GM19193 (cell line): ENCODE results near the gene USP20.
A peak's percentile ranks its signal among the peaks of the same experiment; 100 is the strongest.

Source experiments
- POLR2A ChIP-seq: IDR thresholded peaks from 4 replicates; pipeline ENCODE4 v1.6.1; 2011; ENCODE audit not compliant: insufficient read depth, insufficient read length; ENCODE audit errors: extremely low read depth

The USP20 gene

DNA sequence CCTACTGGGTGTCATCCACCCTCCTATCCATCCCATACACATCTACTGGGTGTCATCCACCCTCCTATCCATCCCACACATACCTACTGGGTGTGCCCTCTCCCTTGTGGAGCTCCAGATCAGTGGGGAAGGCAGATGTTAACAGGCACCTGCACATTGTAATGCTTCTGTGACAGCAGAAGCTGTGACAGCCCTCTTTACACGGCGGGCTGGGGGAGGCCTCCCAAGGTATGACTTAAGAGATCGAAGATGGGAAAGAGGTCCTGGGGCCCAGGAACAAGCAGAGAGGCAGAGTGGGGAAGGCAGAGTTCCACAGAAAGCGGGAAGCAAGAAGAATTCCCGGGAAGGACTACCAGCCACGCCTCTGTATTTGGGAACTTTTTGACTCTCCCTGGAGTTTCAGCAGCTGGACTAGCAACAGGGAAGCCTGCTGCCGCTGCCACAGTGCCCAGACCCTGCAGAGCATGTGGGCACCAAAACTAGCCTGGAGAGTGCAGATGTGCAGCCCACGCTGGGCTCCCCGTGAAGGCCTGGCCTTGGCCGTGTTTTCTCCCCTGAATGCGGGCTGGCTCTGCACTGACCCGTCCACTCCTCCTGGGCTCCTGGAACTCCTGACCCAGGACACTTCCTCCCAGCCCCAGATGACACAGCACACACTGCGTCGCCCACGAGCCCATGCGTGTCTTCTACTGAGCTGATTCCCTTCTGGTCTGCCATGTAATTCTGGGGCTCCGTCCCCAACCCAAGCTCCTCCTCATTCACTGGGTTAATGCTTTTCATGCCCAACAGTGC lies 20.6 kb upstream of the USP20 start:
- TF ChIP-seq POLR2A, result no peak

DNA sequence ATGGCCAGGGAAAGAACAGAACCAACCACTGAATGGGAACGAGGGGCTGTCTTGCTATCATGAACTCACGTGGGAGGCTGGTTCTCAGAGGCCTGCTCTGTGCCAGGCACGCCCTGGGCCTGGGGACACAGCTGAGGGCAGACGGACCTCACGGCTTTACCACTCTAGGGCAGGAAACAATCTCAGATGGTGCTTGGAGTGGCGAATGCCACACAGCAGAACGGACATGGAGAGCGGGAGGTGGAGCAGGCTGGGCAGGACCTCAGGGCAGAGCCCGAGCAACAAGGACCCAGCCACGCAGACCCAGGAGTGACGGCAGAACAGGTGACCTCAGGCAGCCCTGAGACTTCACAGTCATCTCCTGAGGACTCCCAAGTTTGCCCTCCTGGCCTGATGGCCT lies 20.0 kb upstream of the USP20 start:
- no peak for TF ChIP-seq POLR2A

DNA sequence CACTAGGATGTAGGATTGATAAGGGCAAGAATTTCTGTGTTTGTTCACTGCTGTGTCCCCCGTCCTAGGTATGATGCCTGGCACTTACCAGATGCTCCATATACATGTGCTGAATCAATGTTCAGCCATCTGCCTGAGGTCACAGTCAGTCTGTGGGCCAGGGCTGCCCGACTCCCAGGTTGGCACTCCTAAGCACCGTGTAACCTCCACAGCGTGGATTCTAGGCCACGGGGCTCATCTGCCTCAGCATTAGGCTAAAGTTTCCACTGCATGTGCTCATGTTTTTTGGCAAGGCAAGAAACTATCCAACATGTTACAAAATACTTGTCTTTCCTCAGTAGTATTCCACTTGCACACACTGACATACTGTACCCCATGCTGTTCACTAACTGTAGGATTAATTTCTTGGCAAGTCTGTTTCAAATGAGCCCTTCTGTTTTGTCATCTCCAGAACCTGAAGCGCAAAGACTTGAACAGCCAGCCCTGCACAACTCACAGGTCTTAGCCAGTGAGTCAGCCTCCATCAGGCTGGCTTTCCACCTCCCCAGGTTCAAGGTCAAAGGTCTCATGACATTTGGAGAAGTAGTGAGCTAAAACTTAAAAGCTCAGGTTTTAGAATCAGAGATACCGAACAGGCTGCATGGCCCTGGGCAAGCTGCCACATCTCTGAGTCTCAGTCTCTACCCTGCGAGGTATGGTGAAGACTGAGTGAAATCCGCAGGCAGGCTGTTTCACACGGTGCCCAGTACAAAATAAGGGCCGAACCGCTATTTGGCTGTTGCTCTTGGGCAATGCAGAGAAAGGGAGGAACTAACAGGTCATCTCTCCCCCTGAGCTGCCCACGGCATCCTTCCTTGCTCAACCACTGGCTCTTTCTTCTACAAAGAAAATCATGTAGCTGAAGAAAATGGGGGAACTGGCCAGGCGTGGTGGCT lies 18.5 kb upstream of the USP20 start:
- TF ChIP-seq POLR2A, result no peak

DNA sequence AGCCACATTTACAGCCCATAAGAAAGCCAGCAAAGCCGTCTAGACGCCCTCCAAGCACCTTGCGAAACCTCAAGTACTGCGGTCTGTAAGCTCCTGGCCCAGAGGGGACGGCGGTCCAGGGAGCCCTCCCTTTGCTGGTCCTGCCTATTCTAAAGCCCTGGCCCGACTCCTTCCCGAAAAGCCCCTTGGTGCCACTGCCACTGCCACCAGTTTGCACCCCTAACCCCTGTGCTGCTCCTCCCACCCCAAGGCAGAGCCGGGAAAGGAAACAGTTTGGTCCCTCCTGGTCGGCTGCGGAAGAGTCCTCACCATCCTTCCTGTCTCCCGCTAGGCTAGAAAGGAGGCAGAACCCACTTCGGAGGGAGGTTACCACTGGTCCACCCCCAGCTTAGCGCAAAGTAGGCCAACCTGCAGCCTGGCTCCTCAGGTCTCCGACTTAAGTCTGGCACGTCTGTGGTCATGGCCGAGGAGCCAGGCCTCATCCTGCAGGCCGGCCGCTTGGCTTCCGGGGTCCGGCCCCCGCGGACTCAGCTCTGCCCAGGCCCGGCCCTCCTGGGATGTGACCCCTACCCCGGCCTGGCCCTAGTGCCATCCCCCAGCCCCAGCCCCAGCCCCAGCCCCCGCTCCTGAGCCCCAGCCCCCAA lies 12.2 kb upstream of the USP20 start:
- no peak for TF ChIP-seq POLR2A

DNA sequence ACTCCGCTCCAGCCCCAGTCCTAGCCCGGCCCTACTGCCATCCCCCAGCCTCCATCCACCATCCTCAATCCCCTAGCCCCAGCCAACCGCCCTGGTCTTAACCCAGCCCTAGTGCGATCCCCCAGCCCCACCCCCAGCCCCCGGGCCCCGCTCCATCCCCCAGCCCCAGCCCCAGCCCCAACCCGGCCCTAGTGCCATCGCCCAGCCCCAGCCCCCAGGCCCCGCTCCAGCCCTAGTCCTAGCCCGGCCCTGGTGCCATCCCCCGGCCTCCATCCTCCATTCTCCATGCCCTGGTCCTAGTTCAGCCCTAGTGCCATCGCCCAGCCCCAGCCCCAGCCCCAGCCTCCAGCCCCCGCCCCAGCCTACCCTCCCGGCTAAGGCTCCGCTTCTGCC lies 11.7 kb upstream of the USP20 start:
- no peak for TF ChIP-seq POLR2A

DNA sequence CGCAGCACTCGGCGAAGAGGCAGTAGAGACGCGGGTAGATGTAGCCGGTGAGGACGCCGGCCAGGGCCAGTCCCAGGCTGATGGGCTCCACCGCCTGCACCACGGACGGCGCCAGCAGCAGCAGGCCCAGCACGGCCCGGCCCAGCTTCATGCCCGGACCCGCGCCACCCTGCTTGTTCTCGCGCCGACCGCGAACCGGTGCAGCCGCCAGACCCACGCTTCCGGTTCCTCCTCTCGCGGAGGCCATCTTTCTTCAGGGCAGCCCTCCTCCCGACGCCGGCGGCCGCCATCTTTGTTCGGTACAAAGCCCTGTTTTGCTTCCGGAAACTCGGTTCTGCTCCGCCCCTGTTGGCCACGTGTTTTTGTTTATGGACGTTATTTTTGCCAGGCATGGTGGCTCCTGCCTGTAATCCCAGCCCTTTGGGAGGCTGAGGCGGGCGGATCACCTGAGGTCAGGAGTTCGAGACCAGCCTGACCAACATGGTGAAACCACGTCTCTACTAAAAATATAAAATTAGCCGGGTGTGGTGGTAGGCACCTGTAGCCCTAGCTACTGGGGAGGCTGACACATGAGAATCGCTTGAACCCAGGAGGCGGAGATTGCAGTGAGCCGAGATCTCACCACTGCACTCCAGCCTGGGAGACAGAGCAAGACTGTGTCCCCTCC lies 11.2 kb upstream of the USP20 start, which contains the start of gene TOR1A:
TSS of gene TOR1A (minus strand) at position 202 of the 667 bp plus-strand sequence. CDS start at position 151, 51 bp downstream.
- TF ChIP-seq POLR2A, result peak; percentile 90

DNA sequence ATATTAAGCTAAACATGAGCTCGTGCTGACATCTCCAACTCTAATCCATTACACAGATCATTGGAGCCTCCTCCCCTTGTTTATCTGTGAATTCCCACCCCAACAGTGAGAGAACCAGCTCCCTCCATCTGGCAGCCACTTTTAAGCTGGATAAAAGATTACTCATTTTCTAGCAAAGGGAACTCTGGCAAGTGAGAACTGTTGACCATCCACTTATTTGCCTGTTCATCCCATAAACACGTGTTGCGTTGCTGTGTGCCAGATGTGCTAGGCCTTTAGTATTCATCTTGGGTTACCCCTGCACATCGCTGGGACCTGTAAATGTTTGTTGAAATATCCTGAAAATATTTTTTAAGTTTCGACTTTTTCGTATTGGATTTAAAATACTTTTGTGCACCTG lies 8.9 kb upstream of the USP20 start:
- no peak for TF ChIP-seq POLR2A

DNA sequence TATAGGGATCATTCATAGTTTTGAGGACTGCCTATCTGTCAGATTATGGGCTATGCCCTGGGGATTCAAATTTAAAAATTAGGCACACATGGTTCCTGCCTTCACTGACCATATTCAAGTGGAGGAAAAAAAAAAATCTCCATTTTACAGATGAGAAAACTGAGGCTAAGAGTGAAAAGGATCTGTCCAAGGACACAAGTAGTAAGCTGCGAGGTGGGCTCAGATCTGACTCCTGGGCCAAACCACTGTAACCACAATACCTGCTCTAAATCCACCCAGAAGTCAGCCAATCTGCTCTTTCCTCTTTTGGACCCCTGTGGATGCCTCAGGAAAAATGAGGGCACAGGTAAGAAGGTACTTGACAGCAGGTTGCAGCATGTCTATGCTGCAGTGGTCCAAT lies 8.5 kb upstream of the USP20 start:
- TF ChIP-seq POLR2A, result no peak

DNA sequence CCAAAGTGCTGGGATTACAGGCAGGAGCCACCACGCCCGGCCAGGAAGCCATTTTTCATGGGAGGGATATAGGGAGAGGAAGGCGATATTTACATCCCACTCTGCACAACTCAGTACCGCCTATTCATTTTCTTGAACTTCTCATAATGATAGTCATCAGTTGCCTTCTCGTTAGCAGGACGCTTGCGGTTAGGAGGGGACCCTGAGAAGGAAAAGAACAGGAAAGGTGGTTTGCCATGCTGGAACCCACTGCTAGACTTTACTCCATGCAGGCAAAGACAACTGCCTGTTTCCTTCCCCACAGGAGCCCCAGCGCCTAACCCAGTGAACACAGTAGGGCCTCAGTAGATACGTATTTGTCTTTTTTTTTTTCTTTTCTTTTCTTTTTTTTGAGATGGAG lies 7.2 kb upstream of the USP20 start:
- no peak for TF ChIP-seq POLR2A

DNA sequence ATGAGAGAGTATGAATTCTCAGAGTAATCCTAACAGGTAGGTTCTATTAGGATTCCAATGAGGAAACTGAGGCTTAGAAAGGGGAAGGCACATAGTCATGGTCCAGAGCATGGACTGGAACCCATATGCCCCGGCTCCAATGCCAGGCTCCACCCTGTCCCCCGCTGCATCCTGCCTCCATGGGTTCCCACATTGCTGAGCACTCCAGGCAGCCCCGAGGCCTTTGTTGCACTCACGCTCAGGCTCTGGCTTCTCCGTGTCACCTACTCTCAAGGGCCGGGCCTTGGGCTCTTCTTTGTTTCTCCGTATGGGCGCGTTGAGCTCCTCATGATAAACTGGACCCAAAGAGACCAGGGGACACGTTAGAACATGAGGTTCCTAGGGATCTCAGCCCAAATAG lies 6.3 kb upstream of the USP20 start:
- TF ChIP-seq POLR2A, result no peak

DNA sequence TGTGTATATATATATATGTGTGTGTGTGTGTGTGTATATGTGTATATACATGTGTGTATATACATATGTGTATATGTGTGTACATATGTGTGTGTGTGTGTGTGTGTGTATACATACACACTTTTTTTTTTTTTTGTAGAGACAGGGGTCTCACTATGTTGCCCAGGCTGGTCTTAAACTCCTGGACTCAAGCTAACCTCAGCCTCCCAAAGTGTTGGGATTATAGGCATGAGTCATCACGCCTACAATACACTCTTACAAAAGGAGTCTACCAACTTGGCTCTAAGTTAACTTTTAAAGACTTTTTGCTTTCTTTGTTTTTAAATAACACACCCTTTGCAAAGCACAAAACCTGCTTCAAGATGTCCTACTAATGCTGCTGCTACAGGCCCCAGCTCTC lies 2.3 kb upstream of the USP20 start:
- no peak for TF ChIP-seq POLR2A

DNA sequence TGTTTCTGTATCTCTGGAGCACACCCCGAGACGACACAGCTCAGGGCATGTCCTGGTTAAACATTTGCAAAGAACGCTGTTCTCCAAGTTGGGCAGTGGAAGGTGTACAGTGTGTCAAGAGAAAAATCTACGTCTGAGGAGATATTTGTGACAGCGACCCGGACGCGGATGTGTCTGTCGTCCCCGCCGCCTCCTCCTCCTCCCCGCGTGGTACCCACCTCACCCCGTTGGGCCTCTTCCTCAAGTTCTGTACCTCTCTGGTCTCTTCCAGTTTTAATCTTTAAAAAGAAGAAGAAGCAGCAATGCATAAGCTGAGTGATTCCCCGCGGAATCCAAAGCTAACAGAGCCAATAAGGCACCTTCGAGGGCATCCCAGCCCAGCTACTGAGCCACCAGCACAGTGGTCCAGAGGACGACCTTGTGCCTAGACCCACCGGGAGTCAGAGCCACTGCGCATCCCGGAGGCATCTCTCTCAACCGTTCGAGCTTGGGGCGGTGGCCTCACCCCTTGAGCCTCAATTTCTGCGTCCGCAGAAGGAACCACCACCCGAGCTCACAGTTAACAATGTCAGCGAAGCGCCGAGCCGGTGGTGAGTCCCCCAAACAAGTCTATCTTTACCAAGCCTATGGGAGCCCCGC lies 650 bp upstream of the USP20 start:
- TF ChIP-seq POLR2A, result no peak

DNA sequence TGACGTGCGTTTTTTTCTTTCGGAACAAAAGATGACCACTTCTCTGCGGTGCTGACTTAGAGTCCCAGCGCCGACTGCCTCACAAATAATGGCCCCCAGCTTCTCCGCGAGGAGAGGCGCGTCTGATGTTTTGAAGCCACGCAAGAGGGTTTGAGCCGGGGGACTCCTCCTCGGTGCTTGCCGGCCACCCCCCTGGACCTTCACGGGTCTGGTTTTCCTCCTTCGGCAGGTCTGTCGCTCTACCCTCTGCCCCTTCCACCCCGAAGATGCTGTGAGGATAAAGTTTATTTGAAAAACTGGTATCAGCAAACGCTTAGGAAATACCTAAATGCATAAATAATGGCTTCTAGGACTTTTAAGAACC lies 584 bp downstream of the USP20 start:
- TF ChIP-seq POLR2A, result no peak

DNA sequence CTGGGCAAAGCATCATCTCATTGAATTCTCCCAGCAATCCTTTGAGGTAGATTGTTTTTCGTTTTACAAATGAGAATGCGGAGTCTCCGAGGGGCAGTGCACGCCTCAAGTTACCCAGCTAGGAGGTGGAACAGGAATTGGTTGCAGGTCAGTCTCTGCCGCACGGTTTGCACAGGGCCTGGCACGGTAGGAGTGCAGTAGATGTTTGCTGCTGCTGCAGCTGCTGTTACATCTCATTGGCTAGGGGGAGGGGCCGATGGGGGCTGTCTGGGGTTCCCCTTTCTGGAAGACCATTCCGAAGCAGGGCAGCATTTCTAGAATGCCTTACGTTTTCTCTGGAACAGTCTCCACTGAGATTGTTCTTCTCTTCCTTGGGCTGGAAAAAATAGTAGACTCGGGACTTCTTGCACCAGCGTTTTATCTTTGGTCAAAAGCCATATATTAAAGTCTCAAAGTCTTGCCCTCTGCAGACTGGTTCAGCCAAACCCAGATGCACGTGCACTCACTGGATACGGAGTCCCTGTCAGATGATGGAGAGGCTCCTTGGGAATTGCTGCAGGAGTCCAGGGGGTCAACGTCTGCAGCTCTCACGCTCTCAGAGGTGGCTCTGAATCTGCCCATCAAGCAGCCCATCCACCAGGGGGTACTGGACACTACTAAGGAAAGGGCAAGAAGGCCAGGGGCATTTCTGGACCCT lies 1.2 kb downstream of the USP20 start:
- no peak for TF ChIP-seq POLR2A
